GM12878 (cell line): ENCODE results near the gene TACC2. TPM values are rescaled to one million over a fixed set of nuclear protein-coding genes. Genes with fewer than 3 reads are reported as not detected.

ENCODE experiments used
- ATAC-seq: fragments of 200-7000 bp; cut with Tn5 transposase; 3 replicates; pipeline ENCODE4 v1.9.1; 2020; ENCODE audit warnings: mild to moderate bottlenecking, moderate library complexity
- BruUV-seq: library from RNA; stranded (reverse); fragments of 400-500 nt; replicated peaks from 2 replicates; lab custom pipeline; 2021; lab: Mats Ljungman, UMichigan
- CTCF ChIA-PET: fragments of 300-600 bp; sonication (Branson Sonifier 250); formaldehyde crosslinking; extraction: SDS; loops from one replicate; lab custom pipeline; 2021; ENCODE audit warnings: inconsistent platforms; lab: Yijun Ruan, JAX
- POLR2A ChIA-PET: fragments of 350-600 bp; formaldehyde crosslinking; extraction: SDS; loops from one replicate; lab custom pipeline; 2021; ENCODE audit warnings: inconsistent platforms; lab: Charles Lee
- RAD21 ChIA-PET: fragments of 300-600 bp; sonication (Branson Sonifier 250); formaldehyde crosslinking; loops from one replicate; lab custom pipeline; 2023; ENCODE audit warnings: antibody characterized with exemption; ENCODE audit not compliant: unreplicated experiment; lab: Charles Lee
- SMC1A ChIA-PET: fragments of 300-600 bp; sonication (Branson Sonifier 250); formaldehyde crosslinking; loops from one replicate; lab custom pipeline; 2023; ENCODE audit not compliant: unreplicated experiment, uncharacterized antibody; lab: Charles Lee
- DNase-seq: peaks from one replicate; pipeline ENCODE4 v3.0.0-alpha.2; 2011; ENCODE audit warnings: low read depth, low spot score
- FAIRE-seq: peaks from 3 replicates; lab custom pipeline; 2011; peaks lifted over from hg19 to GRCh38; lab: Jason Lieb, UNC
- H2AFZ ChIP-seq: 2 replicates; pipeline ENCODE4 v1.6.0; 2011; ENCODE audit warnings: low read depth, low read length, control low read depth; ENCODE audit not compliant: control insufficient read depth
- H3K27ac ChIP-seq: 2 replicates; pipeline ENCODE4 v1.5.1; 2011; ENCODE audit warnings: control low read depth; ENCODE audit not compliant: control insufficient read depth, insufficient read depth
- H3K27me3 ChIP-seq, 2 experiments: replicated peaks in 1 of 2; 2 replicates each; pipeline versions ENCODE4 v1.6.0 to v1.6.1; 2011; ENCODE audit warnings: low read length in 1 of 2; ENCODE audit not compliant: control insufficient read depth in 2 of 2, insufficient read depth in 2 of 2
- H3K36me3 ChIP-seq, 2 experiments: 2 replicates each; pipeline ENCODE4 v1.5.1; 2011; ENCODE audit warnings: low read length in 1 of 2; ENCODE audit not compliant: control insufficient read depth in 2 of 2, insufficient read depth in 2 of 2
- H3K4me1 ChIP-seq: 2 replicates; pipeline ENCODE4 v1.6.1; 2011; ENCODE audit warnings: mild to moderate bottlenecking, low read length, moderate library complexity, mixed read lengths; ENCODE audit not compliant: control insufficient read depth, insufficient read depth
- H3K4me2 ChIP-seq: 2 replicates; pipeline ENCODE4 v1.6.0; 2011; ENCODE audit warnings: control low read depth; ENCODE audit not compliant: control insufficient read depth, insufficient read depth
- H3K4me3 ChIP-seq: fragments of 200-600 bp; sonication (generic); 2 replicates; pipeline ENCODE4 v1.5.1; 2016
- H3K79me2 ChIP-seq: 2 replicates; pipeline ENCODE4 v1.6.0; 2011; ENCODE audit warnings: low read length; ENCODE audit not compliant: control insufficient read depth, insufficient read depth
- H3K9ac ChIP-seq: 2 replicates; pipeline ENCODE4 v1.8.0; 2011; ENCODE audit warnings: low read length, control low read depth, mixed read lengths; ENCODE audit not compliant: control insufficient read depth, insufficient read depth
- H3K9me3 ChIP-seq: replicated peaks from 3 replicates; pipeline ENCODE4 v1.5.1; 2011; ENCODE audit warnings: mild to moderate bottlenecking, low read length; ENCODE audit not compliant: control insufficient read depth, insufficient read depth
- H4K20me1 ChIP-seq: 2 replicates; pipeline ENCODE4 v1.6.0; 2011; ENCODE audit not compliant: control insufficient read depth, insufficient read depth
- ATF7 ChIP-seq: fragments of 450-650 bp; IDR thresholded peaks from 2 replicates; pipeline ENCODE4 v1.6.1; 2016; ENCODE audit warnings: low read depth, mild to moderate bottlenecking
- E2F4 ChIP-seq: IDR thresholded peaks from 2 replicates; pipeline ENCODE4 v1.6.1; 2012; ENCODE audit warnings: low read depth, low read length, improper control_type of control experiment
- ETV6 ChIP-seq, 2 experiments: fragments of 450-650 bp in 1 of 2; IDR thresholded peaks in 1 of 2; conservative IDR thresholded peaks in 1 of 2; 2 replicates each; pipeline ENCODE4 v1.6.1; 2014; ENCODE audit warnings: antibody characterized with exemption in 1 of 2, borderline replicate concordance in 1 of 2, low read depth in 1 of 2, mild to moderate bottlenecking in 1 of 2, moderate library complexity in 1 of 2
- GABPA ChIP-seq: IDR thresholded peaks from 2 replicates; pipeline ENCODE4 v1.6.1; 2014; ENCODE audit warnings: antibody characterized with exemption, low read depth, mild to moderate bottlenecking, inconsistent platforms
- IRF3 ChIP-seq: fragments of 450-650 bp; IDR thresholded peaks from 2 replicates; pipeline ENCODE4 v1.6.1; 2014; ENCODE audit warnings: mild to moderate bottlenecking
- KLF5 ChIP-seq: fragments of 450-650 bp; IDR thresholded peaks from 2 replicates; pipeline ENCODE4 v1.6.1; 2014; ENCODE audit warnings: mild to moderate bottlenecking; ENCODE audit not compliant: partially characterized antibody
- TBL1XR1 ChIP-seq: IDR thresholded peaks from 2 replicates; pipeline ENCODE4 v1.6.1; 2012; ENCODE audit warnings: low read depth, low read length, improper control_type of control experiment
- ZBED1 ChIP-seq: IDR thresholded peaks from 2 replicates; pipeline ENCODE4 v1.6.1; 2016; ENCODE audit warnings: borderline replicate concordance
- ZBTB11 ChIP-seq: fragments of 450-650 bp; formaldehyde crosslinking; IDR thresholded peaks from 2 replicates; pipeline ENCODE4 v1.5.0; 2022; ENCODE audit warnings: mild to moderate bottlenecking, missing genetic modification characterization
- WGBS: methylation state at CpG from one replicate; pipeline ENCODE4 v1.1.6; 2016; ENCODE audit warnings: low lambda C conversion rate; ENCODE audit not compliant: insufficient replicate concordance, insufficient coverage; ENCODE audit errors: missing lambda C conversion rate; 5-methylcytosine and 5-hydroxymethylcytosine counted together
- in situ Hi-C: fragments of 300-500 bp; cut with MboI; formaldehyde crosslinking; loops from 9 replicates; pipeline ENCODE4 v1.14.3; 2018; ENCODE audit warnings: mixed read lengths
- intact Hi-C: fragments of 100-400 bp; cut with micrococcal nuclease; formaldehyde crosslinking; loops from one replicate; pipeline ENCODE4 v1.14.2; 2022; ENCODE audit not compliant: unreplicated experiment
- polyA plus RNA-seq, 11 experiments: library from polyadenylated mRNA; depleted of rRNA in 4 of 11; unstranded in 6 of 11; stranded (reverse) in 5 of 11; fragments of >200 nt; fragmentation: Nextera tagmentation in 4 of 11; fragmentation: Illumina TruSeq in 1 of 11; extraction: Ambion mirVana in 4 of 11; extraction: Trizol in 1 of 11; gene quantifications; 1 replicate in 1 of 11; 2 replicates in 10 of 11; pipeline versions ENCODE4 v1.2.1 to v1.2.3, GENCODE V29; 2011 to 2016; ENCODE audit warnings: inconsistent platforms in 2 of 11, missing spikeins in 2 of 11, low read depth in 1 of 11
- total RNA-seq, 4 experiments: library from RNA; depleted of rRNA in 3 of 4; stranded (reverse); fragments of >200 nt in 3 of 4; fragmentation: Illumina TruSeq in 1 of 4; extraction: Trizol in 1 of 4; gene quantifications; 2 replicates each; pipeline versions ENCODE4 v1.2.1 to v1.2.3, GENCODE V29; 2013 to 2021

Gene TACC2
- total and polyA plus RNA-seq, 10 of the 15 experiments (the other 5 are each of a cell fraction or from before 2014, with no cell fraction given) = 0.07 to 0.64 (median 0.13) TPM; not detected in 5

- H3K27me3 ChIP-seq = no peaks in the 10 kb centered on the region; a peak in 1 of 4 replicates
- no peak overlapping the region for H3K27ac ChIP-seq
- no TSS peak for BruUV-seq
- RAD21 ChIA-PET = no interaction called here
- intact Hi-C loops = no loop called here
- in situ Hi-C loops = no loop called here
- no peak overlapping the region for H3K4me3 ChIP-seq
- no peaks in the 10 kb centered on the region for H3K36me3 ChIP-seq
- no peaks in the 10 kb centered on the region for H4K20me1 ChIP-seq
- 48% methylated on average over 8 of the region's 8 CpGs for WGBS
- no peak for ATAC-seq
- SMC1A ChIA-PET = no interaction called here
- POLR2A ChIA-PET = no interaction called here
- no peaks in the 10 kb centered on the region for H3K9me3 ChIP-seq
- FAIRE-seq = no peak
- TF ChIP-seq ZBED1 (no peak), ETV6 (conservative IDR thresholded peaks at IDR 0.05 in 1 of 2, IDR thresholded peaks at IDR 0.05 in 1 of 2; ENCODE audit: borderline replicate concordance in 1 of 2, low read depth in 1 of 2) (no peak), ATF7 (no peak), GABPA (no peak), ZBTB11 (no peak), KLF5 (no peak), IRF3 (no peak), TBL1XR1 (no peak), E2F4 (no peak)
- no peak for DNase-seq
- no peaks in the 10 kb centered on the region for H3K79me2 ChIP-seq
- no peaks in the 10 kb centered on the region for H3K4me1 ChIP-seq
- no peak overlapping the region for H2AFZ ChIP-seq
- no peak overlapping the region for H3K4me2 ChIP-seq
- CTCF ChIA-PET = no interaction called here
- H3K9ac ChIP-seq = no peak overlapping the region
These were observed 96.5 kb downstream of the TACC2 start for GRCh38 chr10:122085423-122085911.
